NCI-H128 (cell line): ENCODE measurements around the gene MYRF.

Experiments
- DNase-seq: peaks from one replicate; lab custom pipeline; 2025; ENCODE audit not compliant: unreplicated experiment; lab: John Stamatoyannopoulos, UW

The MYRF gene

DNA sequence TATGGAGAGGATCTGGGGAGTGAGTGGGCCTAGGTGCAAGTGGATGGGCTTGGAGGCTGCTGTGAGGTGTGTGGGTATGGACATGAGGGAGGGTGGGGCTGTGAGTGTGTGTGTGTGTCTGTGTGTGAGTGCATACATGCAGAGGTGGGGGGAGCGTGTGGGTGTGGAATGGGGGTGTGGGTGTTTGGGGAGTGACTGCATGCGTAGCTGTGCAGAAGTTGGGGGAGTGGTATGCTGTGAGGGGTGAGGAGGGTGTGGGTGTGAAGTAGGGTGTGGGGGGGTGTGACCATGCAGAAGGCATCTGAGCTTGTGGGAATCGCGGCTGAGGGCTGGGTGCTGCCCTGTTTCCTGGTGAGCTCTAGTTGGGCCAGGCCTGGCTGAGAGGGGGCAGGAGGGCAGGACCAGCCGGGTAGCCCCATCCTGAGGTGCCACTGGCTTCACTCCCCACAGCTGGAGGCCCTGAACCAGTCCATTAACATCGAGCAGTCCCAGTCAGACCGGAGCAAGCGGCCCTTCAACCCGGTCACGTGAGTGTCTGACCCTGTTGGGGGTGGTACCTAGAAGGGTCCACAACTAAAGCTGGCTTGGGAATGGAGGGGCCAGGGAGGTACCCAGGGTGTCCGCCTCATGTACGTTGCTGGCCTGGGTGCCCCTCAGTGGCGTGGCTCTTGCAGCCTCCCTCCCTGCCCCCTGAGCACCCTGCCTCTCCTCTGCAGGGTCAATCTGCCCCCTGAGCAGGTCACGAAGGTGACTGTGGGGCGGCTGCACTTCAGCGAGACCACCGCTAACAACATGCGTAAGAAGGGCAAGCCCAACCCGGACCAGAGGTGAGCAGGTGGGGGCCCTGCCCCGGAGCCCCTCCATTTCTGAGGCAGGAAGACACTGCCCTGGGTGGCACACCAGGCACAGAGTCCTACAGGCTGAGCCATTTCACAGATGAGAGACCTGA lies 23.4 kb downstream of the MYRF start:
- DNase-seq = no peak

DNA sequence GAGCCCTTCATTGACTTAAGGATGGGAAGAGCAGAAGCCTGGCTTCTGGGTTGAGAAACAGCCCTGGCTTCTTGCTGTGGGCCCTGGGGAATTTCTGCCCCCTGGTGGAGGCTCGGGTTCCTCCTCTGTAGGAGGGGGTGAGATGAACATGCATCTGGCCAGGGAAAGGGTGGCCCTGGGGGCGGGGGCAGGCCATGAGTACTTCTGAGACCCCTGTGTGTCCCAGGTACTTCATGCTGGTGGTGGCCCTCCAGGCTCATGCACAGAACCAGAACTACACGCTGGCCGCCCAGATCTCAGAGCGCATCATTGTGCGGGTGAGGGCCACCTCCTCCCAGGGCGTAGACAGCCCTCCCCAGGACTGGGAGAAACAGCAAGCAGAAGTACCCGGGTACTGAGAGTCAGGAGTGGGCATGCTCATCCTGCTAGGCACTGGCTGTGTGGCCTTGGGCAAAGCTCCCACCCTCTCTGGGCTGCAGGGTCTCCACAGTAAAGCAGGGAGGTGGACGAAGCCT lies 24.2 kb downstream of the MYRF start:
- DNase-seq = no peak

DNA sequence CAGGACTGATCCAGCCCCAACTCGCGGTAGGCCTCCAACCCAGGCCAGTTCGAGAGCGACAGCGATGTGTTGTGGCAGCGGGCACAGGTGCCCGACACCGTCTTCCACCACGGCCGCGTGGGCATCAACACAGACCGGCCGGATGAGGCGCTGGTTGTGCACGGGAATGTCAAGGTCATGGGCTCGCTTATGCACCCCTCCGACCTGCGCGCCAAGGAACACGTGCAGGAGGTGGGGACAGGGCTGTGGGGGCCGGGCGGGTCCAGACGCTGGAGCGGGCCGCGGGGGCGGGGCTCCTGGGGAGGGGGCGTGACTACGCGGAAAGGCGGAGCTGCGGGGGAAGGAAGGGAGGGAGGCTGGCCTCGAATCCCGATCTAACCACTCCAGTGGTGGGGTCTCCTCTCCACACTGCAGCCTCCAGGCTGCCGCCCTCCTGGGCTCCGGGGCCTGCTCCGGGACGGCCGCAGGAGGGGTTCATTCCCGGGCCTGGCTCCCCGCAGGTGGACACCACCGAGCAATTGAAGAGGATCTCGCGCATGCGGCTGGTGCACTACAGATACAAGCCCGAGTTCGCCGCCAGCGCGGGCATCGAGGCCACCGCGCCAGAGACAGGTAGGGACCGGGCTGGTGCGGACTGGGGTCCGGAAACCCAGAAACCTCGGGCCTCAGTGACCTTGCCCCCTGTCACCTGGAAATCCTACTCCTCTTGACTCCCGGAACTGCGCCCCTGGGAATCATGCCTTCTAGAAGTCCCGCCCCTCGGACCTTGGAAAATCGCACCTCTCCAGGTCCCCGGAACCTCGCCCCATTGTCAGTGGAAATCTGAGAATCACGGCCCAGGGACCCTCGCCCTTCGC lies 25.0 kb downstream of the MYRF start:
- no peak for DNase-seq

DNA sequence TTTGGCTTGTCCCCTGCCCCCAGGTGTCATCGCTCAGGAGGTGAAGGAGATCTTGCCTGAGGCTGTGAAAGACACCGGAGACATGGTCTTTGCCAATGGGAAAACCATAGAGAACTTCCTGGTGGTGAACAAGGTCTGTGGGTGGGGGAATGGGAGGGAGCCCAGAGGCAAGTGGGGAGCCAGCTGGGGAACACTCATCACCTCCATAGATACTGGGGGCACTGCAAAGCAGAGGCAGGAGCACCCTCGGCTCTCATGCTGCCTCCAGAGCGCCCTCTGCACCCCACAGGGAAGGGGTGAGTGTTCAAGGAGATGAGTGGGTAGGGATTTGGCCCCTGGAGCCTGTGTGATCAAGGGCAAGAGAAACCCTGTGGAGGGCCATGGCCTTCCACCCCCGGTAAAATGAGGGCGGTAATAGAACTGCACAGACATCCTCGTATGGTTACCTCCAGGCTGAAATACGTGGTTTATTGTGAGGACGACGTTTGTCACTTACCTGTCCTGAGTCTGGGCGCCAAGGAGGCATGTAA lies 26.0 kb downstream of the MYRF start:
- no peak for DNase-seq

DNA sequence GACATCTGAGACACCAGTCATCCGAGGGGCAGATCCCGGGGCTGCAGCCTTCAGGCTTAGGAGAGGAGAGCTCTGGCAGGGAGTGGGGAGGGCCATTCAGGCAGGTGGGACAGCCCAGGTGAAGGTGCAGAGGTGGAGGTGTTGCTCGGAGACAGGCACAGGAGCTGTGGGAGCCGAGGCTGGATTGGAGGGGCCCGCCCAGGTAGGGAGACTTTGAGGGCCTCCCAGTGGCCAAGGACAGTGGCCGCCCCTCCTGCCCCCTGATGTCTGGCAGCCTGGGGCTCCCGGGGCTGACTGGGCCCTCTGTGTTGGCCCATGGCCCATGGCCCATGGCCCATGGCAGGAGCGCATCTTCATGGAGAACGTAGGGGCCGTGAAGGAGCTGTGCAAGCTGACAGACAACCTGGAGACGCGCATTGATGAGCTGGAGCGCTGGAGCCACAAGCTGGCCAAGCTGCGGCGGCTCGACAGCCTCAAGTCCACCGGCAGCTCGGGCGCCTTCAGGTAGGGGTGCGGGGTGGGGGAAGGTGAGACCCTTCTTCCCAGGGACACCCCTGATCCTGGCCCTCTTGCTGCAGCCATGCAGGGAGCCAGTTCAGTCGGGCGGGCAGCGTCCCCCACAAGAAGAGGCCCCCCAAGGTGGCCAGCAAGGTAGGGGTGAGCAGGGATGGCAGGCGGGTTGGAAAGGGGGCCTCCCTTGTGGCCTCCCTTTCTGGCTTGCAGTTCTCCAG lies 26.6 kb downstream of the MYRF start:
- DNase-seq = no peak

DNA sequence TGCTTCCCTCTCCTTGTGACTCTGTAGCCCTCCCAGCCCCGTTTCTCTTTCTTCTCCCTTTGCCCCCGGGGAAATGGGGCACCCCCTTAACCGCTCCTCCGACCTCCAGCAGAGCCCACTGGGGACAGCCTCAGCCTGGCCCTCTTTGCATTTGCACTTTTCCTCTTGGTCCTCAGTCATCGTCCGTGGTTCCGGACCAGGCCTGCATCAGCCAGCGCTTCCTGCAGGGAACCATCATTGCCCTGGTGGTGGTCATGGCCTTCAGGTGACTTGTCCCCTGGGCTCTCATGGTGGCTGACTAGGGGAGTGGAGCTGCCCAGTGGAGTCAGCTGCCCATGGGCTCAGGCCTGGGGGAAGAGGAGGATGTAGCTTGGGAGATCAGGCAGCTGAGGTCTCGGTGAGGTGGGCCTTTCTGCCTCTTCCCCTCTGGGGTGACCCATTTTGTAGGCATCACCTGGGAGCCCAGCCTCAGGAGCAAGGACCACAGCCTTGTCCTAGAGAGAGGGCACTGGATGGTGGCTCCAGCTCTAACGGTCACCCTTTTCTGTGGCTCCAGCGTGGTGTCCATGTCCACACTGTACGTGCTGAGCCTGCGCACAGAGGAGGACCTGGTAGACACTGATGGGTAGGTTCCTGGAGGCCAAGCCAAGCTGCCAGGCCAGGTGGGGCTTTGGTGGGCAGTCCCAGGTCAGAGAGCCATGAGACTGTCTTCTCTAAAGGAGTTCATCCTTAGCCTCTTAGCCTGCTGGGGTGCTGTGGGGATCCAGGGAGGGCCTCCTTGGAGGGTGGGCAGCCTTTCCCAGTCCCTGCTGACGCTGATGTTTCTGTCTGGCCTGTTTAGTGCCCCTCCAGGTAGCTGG lies 27.5 kb downstream of the MYRF start:
- no peak for DNase-seq

DNA sequence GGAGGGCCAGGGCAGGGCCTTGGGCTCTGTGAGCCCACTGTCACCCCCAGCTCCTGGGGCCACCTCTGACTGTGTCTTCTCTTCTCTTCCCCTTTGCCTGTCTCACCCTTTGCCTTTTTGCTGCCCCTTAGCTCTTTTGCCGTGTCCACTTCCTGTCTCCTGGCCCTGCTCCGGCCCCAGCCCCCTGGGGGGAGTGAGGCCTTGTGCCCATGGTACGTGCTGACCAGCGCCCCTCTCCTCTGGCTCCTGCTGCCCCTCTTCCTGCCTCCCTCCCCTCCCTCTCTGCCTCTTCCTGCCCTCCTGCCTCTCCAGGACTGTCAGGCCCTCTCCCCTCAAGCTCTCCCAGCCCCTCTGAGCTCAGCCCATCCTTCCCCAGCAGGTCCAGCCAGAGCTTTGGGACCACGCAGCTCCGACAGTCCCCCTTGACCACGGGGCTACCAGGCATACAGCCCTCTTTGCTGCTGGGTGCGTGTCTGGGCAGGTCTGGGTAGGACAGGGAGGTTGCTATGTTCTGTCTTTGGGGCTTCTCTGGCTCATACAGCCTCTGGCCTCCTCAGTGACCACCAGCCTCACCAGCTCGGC lies 28.2 kb downstream of the MYRF start:
- no peak for DNase-seq

DNA sequence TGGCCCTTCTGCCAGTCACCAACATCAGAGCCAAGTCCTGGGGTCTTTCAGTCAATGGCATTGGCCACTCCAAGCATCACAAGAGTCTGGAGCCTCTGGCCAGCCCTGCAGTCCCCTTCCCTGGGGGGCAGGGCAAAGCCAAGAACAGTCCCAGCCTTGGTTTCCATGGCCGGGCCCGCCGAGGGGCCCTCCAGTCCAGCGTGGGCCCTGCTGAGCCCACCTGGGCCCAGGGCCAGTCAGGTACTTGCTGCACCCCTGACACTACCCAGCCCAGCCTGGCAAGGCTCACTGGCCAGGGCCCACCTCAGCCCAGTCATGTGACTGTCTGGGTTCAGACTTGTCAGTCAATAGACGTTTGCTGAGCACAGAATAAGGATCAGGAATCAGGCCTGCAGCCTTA lies 29.1 kb downstream of the MYRF start:
- no peak for DNase-seq

DNA sequence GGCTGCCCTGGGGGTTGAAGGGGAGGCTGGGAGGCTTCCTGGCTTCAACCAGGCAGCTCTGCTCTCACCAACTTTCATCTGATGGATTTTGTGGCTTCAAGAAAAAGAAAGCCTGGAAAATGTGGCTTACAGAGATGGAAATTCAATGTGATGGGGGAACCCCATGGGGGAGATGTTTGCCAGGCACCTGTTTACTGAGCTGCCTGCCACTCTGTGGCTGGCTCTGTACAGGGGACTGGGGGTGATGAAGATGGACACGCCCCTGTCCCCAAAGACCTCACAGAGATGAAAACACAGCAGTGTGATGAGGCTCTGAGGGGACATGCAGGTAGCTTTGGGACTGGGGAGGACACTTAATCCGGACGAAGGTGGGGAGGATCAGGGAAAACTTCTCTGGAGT lies 29.9 kb downstream of the MYRF start:
- no peak for DNase-seq

DNA sequence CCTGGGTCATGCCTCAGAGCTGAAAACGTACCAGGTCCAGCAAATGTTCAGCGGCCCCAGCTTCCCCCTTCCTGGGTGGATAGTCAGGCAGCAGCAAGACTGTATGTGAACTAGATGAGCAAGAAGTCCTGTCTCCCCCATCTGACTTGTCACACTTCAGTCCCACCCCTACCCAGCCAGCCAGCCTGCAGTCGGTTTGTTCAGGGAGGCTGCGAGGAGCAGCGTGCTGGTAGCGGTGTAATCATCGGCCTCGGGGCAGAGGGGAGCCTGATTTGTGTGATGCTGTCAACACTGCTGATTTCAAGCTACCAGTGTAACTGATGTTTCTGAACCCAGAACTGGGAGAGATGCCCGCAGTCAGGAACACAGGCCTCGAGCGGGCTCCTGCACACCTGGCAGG lies 30.4 kb downstream of the MYRF start:
- DNase-seq = no peak

DNA sequence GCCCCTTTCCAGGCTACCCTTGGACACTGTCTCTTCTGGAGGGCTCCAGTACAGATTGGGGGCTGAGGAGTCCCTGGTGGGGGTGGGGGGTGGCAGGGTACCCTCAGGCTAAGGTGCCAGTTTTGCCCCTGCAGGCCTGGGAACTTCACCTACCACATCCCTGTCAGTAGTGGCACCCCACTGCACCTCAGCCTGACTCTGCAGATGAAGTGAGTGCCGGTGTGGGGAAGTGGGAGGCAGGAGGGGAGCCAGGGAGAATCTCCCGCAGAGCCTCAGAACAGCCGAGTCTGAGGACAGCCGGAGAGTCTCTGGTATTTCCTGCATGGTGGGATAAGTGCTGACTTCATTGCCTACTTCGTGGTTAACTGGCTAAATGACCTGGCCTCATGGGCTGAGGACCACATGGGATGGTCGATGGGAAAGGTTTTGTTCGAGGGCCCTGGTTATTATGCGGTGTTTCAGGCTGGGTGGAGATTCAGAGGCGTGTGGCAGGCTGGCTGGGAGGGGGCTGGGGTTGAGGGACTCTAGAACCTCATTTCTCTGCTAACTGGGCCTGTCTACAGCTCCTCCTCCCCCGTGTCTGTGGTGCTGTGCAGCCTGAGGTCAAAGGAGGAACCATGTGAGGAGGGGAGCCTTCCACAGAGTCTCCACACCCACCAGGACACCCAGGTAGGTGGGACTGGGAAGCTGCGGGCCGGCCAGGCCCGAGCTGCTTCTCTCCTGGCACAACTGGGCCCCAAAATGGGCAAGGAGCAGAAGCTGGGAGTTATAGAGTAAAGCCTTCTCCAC lies 31.5 kb downstream of the MYRF start:
- DNase-seq = no peak

DNA sequence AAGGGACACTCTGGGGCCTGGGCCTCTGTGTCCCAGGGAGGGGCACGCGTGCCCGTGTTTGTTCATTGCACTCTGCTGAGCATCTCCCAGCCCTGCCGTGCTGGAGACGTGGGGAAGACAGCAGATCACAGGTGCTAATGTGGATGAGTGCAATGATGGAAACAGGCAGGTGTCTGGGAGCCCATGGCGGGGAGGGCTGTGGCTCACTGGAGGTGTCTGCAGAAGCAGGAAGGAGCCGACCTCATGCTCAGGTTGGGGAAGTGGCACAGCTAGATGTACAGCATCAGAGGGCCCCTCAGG lies 32.0 kb downstream of the MYRF start:
- no peak for DNase-seq

DNA sequence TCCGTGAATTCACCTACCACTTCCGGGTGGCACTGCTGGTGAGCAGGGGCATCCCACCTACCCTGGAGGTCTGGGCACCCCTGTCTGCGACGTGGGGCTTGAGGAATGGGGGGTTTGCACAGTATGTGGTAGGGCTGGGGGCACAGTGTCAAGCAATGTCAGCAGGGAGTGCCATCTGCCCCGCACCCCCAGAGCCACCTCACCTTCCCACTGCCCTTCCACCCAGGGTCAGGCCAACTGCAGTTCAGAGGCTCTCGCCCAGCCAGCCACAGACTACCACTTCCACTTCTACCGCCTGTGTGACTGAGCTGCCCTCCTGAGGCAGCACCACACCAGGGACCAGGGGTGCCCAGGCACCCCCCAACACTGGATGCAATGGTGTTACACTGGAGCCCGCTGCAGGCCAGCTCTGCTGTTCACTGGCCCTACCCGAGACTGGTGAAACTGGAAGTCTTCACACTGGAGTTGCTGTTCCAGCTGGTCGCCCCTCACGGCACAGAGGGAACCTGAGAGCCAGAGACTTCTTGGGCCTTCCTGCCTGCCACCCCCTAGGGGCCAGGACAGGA lies 33.5 kb downstream of the MYRF start:
- no peak for DNase-seq

DNA sequence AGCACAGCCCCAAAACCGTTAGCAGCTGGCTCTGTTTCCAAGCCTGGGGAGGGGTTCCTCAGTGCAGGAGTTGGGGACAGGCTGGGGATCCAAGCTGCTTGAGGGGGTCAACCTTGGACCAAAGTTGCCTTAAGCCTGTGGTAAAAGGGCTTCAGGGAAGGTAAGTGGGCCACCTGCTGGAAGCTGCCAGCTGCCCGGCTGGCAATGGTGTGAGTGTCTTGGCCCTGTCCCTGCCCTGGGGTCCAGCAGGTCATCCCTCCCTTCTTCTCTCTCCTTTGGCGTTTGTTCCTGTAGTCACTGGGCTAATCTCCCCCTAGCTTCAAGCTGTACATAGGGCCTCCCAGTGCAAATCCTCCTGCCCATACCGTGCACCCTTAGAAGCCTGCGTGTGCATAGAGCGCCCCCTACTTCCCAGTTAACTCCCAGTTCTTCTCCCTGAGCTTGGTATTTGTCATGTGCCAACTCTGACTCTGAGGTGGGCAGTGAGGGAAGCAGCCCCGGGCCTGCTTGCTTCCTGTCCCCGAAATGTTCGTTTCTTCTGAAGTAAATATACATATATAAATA lies 35.6 kb downstream of the MYRF start:
- no peak for DNase-seq

DNA sequence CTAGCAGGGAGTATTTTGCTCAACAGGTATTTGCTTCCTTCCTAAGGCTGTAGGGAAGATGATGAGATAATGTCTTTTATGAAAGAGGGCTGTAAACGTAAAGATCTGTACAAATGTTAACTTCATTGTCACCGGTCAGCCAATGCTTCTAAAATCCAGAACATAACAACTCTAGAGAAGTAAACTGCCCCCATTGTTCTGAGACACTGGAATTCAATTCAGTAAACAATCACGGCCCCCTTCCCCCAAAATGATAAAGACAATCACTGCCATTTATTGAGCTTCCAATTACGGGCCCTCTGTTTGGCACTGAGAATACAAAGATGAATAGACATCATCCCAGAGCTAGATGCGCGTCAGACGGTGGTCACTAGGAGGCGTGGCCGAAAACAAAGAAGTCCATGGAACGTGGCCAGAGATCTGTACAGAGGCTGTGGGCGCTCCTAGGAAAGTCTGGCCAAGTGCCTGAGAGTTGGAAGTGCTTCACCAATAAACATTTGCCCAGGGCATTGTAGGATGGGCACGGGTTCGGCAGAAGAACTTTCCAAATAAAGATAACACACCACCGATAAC lies 39.4 kb downstream of the MYRF start:
- DNase-seq = no peak

DNA sequence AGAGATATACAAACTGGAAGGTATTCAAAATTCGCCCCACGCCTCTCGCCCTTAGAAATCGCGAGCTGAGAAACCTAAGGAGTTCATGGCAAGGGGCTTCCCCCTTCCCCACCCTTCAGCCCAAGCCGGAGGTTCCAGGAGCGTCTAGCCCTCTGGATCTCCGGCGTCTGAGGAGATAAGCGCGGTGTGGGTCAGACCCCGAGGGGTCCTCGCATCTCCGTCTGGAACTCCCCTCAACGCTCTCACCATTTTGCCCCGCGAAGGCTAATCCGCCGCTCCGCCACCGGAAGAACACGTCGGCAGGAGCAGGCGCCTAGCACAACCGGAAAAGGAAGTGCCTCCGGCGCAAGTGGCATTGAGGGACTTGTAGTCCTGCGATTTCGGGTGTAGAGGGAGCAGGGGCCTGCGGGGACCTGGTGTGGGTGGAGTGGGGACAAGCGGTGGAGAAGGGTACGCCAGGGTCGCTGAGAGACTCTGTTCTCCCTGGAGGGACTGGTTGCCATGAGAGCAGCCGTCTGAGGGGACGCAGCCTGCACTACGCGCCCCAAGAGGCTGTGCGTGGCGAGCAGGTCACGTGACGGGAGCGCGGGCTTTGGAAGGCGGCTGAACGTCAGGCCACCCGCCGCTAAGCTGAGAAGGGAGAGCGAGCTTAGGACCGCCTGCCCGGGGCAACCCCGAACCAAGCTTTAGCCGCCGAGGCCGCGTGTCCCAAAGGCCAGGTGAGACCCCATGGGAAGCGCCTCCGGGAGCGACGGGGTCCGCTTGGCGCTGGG lies 40.1 kb downstream of the MYRF start, which contains the start of the genes FEN1 and TMEM258:
Gene FEN1, plus strand, starts transcription at position 602 of the 773 bp plus-strand sequence. CDS start 2,451 bp downstream, outside the sequence.
Gene TMEM258, minus strand, starts transcription at position 290 of the 773 bp plus-strand sequence. Its CDS starts 41 bp downstream, at position 249.
- peak; percentile 88 for DNase-seq
